Tracheal epithelial cell (primary cell): ENCODE measurements around the gene GUCY1B1. TPM values are rescaled to one million over a fixed set of nuclear protein-coding genes. Genes with fewer than 3 reads are reported as not detected.

ENCODE experiments used
- total RNA-seq: library from RNA; depleted of rRNA; stranded (reverse); fragments of >200 nt; gene quantifications from 2 replicates; pipeline ENCODE4 v1.2.1, GENCODE V29; 2014

Gene GUCY1B1
- total RNA-seq = 1.4 and 1.5 TPM in 2 replicates

GRCh38 chr4:155758481-155759371 is at the start of gene GUCY1B1:
TSS of gene GUCY1B1 (plus strand) at chr4:155759021. CDS start at chr4:155759141, 120 bp downstream.

Other genes starting within 250 kb of the GUCY1B1 start
- 0.64 and 4.8 TPM in 2 replicates for gene GUCY1A1, start 92.2 kb upstream of the GUCY1B1 start, total RNA-seq
- gene ASIC5, start 107.3 kb downstream of the GUCY1B1 start, total RNA-seq = not detected in 2 replicates
- under 0.01 TPM in 1 of 2 replicates, not detected in the other for gene TDO2, start 144.7 kb downstream of the GUCY1B1 start, total RNA-seq
- gene CTSO, start 194.8 kb downstream of the GUCY1B1 start, total RNA-seq = 2.6 and 5.5 TPM in 2 replicates